Lower lobe of right lung (tissue), 2 donors: ENCODE measurements around the gene OR52B6. TPM values are rescaled to one million over a fixed set of nuclear protein-coding genes. Genes with fewer than 3 reads are reported as not detected.
"Not testable (repeated sequence)": the region's sequence is repeated elsewhere in the genome, so short reads cannot be mapped to it uniquely, and the experiment has no call there.

Source experiments
- ATAC-seq, 2 donors: fragments of 200-7000 bp; cut with Tn5 transposase; one replicate each; pipeline ENCODE4 v1.9.1; 2020 to 2022; ENCODE audit warnings: mild to moderate bottlenecking in 2 of 2, moderate library complexity in 2 of 2
- DNase-seq: peaks from one replicate; pipeline ENCODE4 v3.0.0-alpha.2; 2020
- H3K27ac ChIP-seq: fragments of 200-600 bp; one replicate; pipeline ENCODE4 v1.8.0; 2022
- H3K27me3 ChIP-seq: fragments of 200-600 bp; one replicate; pipeline ENCODE4 v1.8.0; 2022; ENCODE audit warnings: low read depth
- H3K36me3 ChIP-seq: fragments of 200-600 bp; one replicate; pipeline ENCODE4 v1.8.0; 2022; ENCODE audit warnings: mild to moderate bottlenecking
- H3K4me1 ChIP-seq: fragments of 200-600 bp; one replicate; pipeline ENCODE4 v1.8.0; 2022
- H3K4me3 ChIP-seq: fragments of 200-600 bp; one replicate; pipeline ENCODE4 v1.8.0; 2022; ENCODE audit warnings: mild to moderate bottlenecking
- H3K9me3 ChIP-seq: fragments of 200-600 bp; one replicate; pipeline ENCODE4 v1.8.0; 2022
- CTCF ChIP-seq: fragments of 200-600 bp; IDR thresholded peaks from one replicate; pipeline ENCODE4 v1.8.0; 2022; ENCODE audit warnings: antibody characterized with exemption, mild to moderate bottlenecking
- intact Hi-C: fragments of 100-400 bp; cut with DNase I; formaldehyde crosslinking; loops from one replicate; pipeline ENCODE4 v1.11.0; 2022
- total RNA-seq: library from RNA; stranded (reverse); fragmentation: NEBNext Ultra II Directional; extraction: Animal tissue kit (Norgen Biotek cat#: 25700); gene quantifications from one replicate; pipeline ENCODE4 v1.2.1, GENCODE V29; 2021
- donor health status: DM: no; HTN: yes; CAD: no; lungs with severe emphysema.

OR52B6 gene
- total RNA-seq, 1 donor from 2014 or later = not detected

GRCh38 chr11:5596607-5597201 lies 16.0 kb downstream of the OR52B6 start, which contains the start of gene TRIM6:
Gene TRIM6 (plus strand): TSS chr11:5596637. CDS start chr11:5596898, 261 bp downstream.
- peak within 1 kb of the TSS; percentile 54 for H3K4me3 ChIP-seq
- intact Hi-C loops = no loop called here
- no peaks in the 10 kb centered on the region for H3K36me3 ChIP-seq
- peak; percentile 75 for DNase-seq
- no peak for TF ChIP-seq CTCF
- H3K4me1 ChIP-seq = peaks cover 19% of the 10 kb centered on the region
- H3K9me3 ChIP-seq = no peaks in the 10 kb centered on the region
- H3K27me3 ChIP-seq = no peaks in the 10 kb centered on the region
- peak within 1 kb of the TSS; percentile 61 for H3K27ac ChIP-seq
- ATAC-seq = peak; percentile 53 to 61

- no peaks in the 10 kb centered on the region for H3K36me3 ChIP-seq
- ATAC-seq (no peak), DNase-seq (no peak)
- intact Hi-C loops = no loop called here
- no peak overlapping the region for H3K27ac ChIP-seq
- H3K9me3 ChIP-seq = no peaks in the 10 kb centered on the region
- peaks cover 19% of the 10 kb centered on the region for H3K4me1 ChIP-seq
- no peak overlapping the region for H3K4me3 ChIP-seq
- no peak for TF ChIP-seq CTCF
- H3K27me3 ChIP-seq = no peaks in the 10 kb centered on the region
These were observed 17.3 kb downstream of the OR52B6 start for GRCh38 chr11:5597953-5598352.

- TF ChIP-seq CTCF = peak; percentile 84
- Histone ChIP-seq H3K9me3 (no peaks in the 10 kb centered on the region), H3K4me1 (peaks cover 19% of the 10 kb centered on the region), H3K36me3 (peaks cover 9% of the 10 kb centered on the region), H3K27ac (peak overlapping the region; percentile 68), H3K27me3 (no peaks in the 10 kb centered on the region), H3K4me3 (no peak overlapping the region)
- intact Hi-C loops = no loop called here
- ATAC-seq (peak; percentile 90 to 92), DNase-seq (peak; percentile 80)
These were observed 19.7 kb downstream of the OR52B6 start for GRCh38 chr11:5600374-5600851.

GRCh38 chr11:5602791-5603190 lies 22.1 kb downstream of the OR52B6 start:
- Histone ChIP-seq H3K4me1 (peaks cover 19% of the 10 kb centered on the region), H3K36me3 (peaks cover 11% of the 10 kb centered on the region)
- H3K27me3 ChIP-seq, ATAC-seq, H3K9me3 ChIP-seq, H3K4me3 ChIP-seq, DNase-seq, intact Hi-C loops, H3K27ac ChIP-seq: not testable (repeated sequence)

GRCh38 chr11:5603326-5603725 lies 22.6 kb downstream of the OR52B6 start:
- Histone ChIP-seq H3K36me3 (peaks cover 11% of the 10 kb centered on the region), H3K9me3 (no peaks in the 10 kb centered on the region), H3K27me3 (no peaks in the 10 kb centered on the region), H3K4me3 (no peak overlapping the region), H3K4me1 (peaks cover 16% of the 10 kb centered on the region), H3K27ac (no peak overlapping the region)
- DNase-seq (no peak), ATAC-seq (no peak)
- no peak for TF ChIP-seq CTCF
- intact Hi-C loops = no loop called here

- H3K36me3 ChIP-seq = peaks cover 11% of the 10 kb centered on the region
- no peak for TF ChIP-seq CTCF
- intact Hi-C loops = no loop called here
These were observed 24.2 kb downstream of the OR52B6 start for GRCh38 chr11:5604896-5605295.

More at GRCh38 chr11:5604896-5605295, 24.2 kb downstream of the OR52B6 start:
- Histone ChIP-seq H3K4me1 (peaks cover 12% of the 10 kb centered on the region), H3K9me3 (no peaks in the 10 kb centered on the region), H3K27me3 (no peaks in the 10 kb centered on the region), H3K4me3 (no peak overlapping the region), H3K27ac (no peak overlapping the region)
- DNase-seq (no peak), ATAC-seq (no peak)
